ENCODE results near the gene NEK2. TPM values are rescaled to one million over a fixed set of nuclear protein-coding genes. Genes with fewer than 3 reads are reported as not detected.
"Not testable (repeated sequence)": the region's sequence is repeated elsewhere in the genome, so short reads cannot be mapped to it uniquely, and the experiment has no call there.

The NEK2 gene
- total RNA-seq, 2 donors from 2014 or later, result 31.6 to 32.4 TPM

- no peaks in the 10 kb centered on the region for H3K4me1 Mint-ChIP-seq
- no peaks in the 10 kb centered on the region for H3K27me3 Mint-ChIP-seq
- H3K36me3 Mint-ChIP-seq (ENCODE audit: low read depth), result no peaks in the 10 kb centered on the region
- H3K4me3 Mint-ChIP-seq, result no peak overlapping the region
- H3K9me3 Mint-ChIP-seq, result no peaks in the 10 kb centered on the region
- ATAC-seq (replicated peaks), result no peak
- H3K27ac Mint-ChIP-seq, result no peak overlapping the region
Observed at GRCh38 chr1:211648336-211648735, 27.1 kb downstream of the NEK2 start.

- no peak overlapping the region for H3K4me3 Mint-ChIP-seq
- H3K4me1 Mint-ChIP-seq, result no peaks in the 10 kb centered on the region
- ATAC-seq (replicated peaks), result no peak
- H3K9me3 Mint-ChIP-seq, result no peaks in the 10 kb centered on the region
- no peaks in the 10 kb centered on the region for H3K27me3 Mint-ChIP-seq
- no peaks in the 10 kb centered on the region for H3K36me3 Mint-ChIP-seq (ENCODE audit: low read depth)
- H3K27ac Mint-ChIP-seq, result no peak overlapping the region
Observed at GRCh38 chr1:211647711-211648121, 27.7 kb downstream of the NEK2 start.

DNA sequence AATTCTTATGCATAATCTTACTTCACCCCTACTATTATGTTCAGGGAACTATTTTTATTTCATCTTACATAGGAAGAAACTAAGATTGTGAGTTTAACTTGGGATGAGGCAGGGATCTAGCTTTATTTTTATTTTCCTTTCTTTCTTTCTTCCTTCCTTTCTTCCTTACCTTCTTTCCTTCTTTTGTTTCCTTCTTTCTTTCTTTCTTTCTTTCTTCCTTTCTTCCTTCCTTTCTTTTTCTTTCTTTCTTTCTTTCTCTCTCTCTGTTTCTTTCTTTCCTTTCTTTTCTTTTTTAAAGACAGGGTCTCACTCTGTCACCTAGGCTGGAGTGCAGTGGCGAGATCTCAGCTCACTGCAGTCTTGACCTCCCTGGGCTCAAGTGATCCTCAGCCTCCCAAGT is 28.9 kb downstream of the NEK2 start:
- no peaks in the 10 kb centered on the region for H3K36me3 Mint-ChIP-seq (ENCODE audit: low read depth)
- no peaks in the 10 kb centered on the region for H3K9me3 Mint-ChIP-seq
- H3K4me3 Mint-ChIP-seq, result no peak overlapping the region
- H3K27me3 Mint-ChIP-seq, result no peaks in the 10 kb centered on the region
- no peak for ATAC-seq (replicated peaks)
- H3K27ac Mint-ChIP-seq, result no peak overlapping the region
- H3K4me1 Mint-ChIP-seq, result no peaks in the 10 kb centered on the region

DNA sequence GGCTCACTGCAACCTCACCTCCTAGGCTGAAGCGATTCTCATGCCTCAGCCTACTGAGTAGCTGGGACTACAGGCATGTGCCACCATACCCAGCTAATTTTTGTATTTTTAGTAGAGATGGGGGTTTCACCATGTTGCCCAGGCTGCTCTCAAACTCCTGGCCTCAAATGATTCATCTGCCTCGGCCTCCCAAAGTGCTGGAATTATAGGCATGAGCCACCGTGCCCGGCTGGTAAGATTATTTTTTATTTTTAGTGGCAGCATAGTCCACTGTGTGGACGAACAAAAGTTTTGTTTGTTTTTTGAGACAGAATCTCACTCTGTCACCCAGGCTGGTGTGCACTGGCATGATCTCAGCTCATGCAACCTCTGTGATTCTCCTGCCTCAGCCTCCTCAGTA is 29.8 kb downstream of the NEK2 start:
- not testable (repeated sequence) for H3K27ac Mint-ChIP-seq; H3K9me3 Mint-ChIP-seq; H3K4me1 Mint-ChIP-seq; H3K27me3 Mint-ChIP-seq; H3K4me3 Mint-ChIP-seq; ATAC-seq (replicated peaks); H3K36me3 Mint-ChIP-seq (ENCODE audit: low read depth)

DNA sequence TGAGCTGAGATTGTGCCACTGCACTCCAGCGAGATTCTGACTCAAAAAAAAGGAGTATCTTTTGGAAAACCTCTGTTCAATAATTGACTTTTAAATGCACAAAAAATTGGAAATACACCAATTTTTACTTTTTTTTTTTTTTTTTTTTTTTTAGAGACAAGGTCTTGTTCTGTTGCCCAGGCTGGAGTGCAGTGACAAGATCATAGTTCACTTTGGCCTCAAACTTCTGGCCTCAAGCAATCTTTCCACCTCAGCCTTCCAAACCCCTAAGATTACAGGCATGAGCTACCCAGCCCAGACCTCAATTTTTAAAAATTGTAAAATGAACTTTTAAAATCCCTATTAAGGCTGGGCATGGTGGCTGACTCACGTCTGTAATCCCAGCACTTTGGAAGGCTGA is 30.8 kb downstream of the NEK2 start:
- H3K27me3 Mint-ChIP-seq, result no peaks in the 10 kb centered on the region
- no peak overlapping the region for H3K27ac Mint-ChIP-seq
- no peak for ATAC-seq (replicated peaks)
- H3K9me3 Mint-ChIP-seq, result no peaks in the 10 kb centered on the region
- no peaks in the 10 kb centered on the region for H3K36me3 Mint-ChIP-seq (ENCODE audit: low read depth)
- no peak overlapping the region for H3K4me3 Mint-ChIP-seq
- no peaks in the 10 kb centered on the region for H3K4me1 Mint-ChIP-seq

GRCh38 chr1:211643324-211644212 is 31.9 kb downstream of the NEK2 start:
- H3K27ac Mint-ChIP-seq, result no peak overlapping the region
- no peak for ATAC-seq (replicated peaks)

GRCh38 chr1:211642870-211643269 is 32.6 kb downstream of the NEK2 start:
- Mint-ChIP-seq H3K4me1 (no peaks in the 10 kb centered on the region), H3K9me3 (no peaks in the 10 kb centered on the region), H3K4me3 (no peak overlapping the region), H3K36me3 (ENCODE audit: low read depth) (no peaks in the 10 kb centered on the region), H3K27ac (no peak overlapping the region), H3K27me3 (no peaks in the 10 kb centered on the region)
- ATAC-seq (replicated peaks), result no peak

More at GRCh38 chr1:211643324-211644212, 31.9 kb downstream of the NEK2 start:
- no peaks in the 10 kb centered on the region for H3K9me3 Mint-ChIP-seq
- no peaks in the 10 kb centered on the region for H3K36me3 Mint-ChIP-seq (ENCODE audit: low read depth)
- H3K4me1 Mint-ChIP-seq, result no peaks in the 10 kb centered on the region
- no peak overlapping the region for H3K4me3 Mint-ChIP-seq
- no peaks in the 10 kb centered on the region for H3K27me3 Mint-ChIP-seq

GRCh38 chr1:211641942-211642341 is 33.5 kb downstream of the NEK2 start:
- no peak overlapping the region for H3K27ac Mint-ChIP-seq
- H3K36me3 Mint-ChIP-seq (ENCODE audit: low read depth), result no peaks in the 10 kb centered on the region
- H3K4me1 Mint-ChIP-seq, result no peaks in the 10 kb centered on the region
- no peaks in the 10 kb centered on the region for H3K27me3 Mint-ChIP-seq
- no peak for ATAC-seq (replicated peaks)
- H3K4me3 Mint-ChIP-seq, result no peak overlapping the region
- H3K9me3 Mint-ChIP-seq, result no peaks in the 10 kb centered on the region

- Mint-ChIP-seq H3K9me3 (no peaks in the 10 kb centered on the region), H3K4me1 (no peaks in the 10 kb centered on the region), H3K4me3 (no peak overlapping the region), H3K27ac (no peak overlapping the region), H3K27me3 (no peaks in the 10 kb centered on the region), H3K36me3 (ENCODE audit: low read depth) (no peaks in the 10 kb centered on the region)
- no peak for ATAC-seq (replicated peaks)
Observed at GRCh38 chr1:211641044-211641800, 34.2 kb downstream of the NEK2 start.

DNA sequence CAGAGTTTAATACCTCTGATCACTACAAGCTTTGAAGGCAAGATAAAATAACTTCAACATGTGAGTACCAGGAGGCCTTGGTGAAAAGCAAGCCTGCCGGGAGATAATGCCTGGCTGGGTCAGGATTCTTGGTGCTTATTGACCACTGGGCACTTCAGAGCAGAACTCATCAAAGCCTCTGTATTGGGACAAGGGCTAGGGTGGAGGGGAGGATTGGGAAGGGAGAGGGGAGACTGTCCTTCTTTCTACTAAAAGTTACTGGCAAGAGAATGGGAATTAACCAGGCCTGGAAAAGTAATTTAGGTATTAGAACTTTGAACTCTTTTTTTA is 35.2 kb downstream of the NEK2 start:
- H3K27ac Mint-ChIP-seq, result no peak overlapping the region
- no peaks in the 10 kb centered on the region for H3K27me3 Mint-ChIP-seq
- no peak for ATAC-seq (replicated peaks)
- no peaks in the 10 kb centered on the region for H3K36me3 Mint-ChIP-seq (ENCODE audit: low read depth)
- H3K9me3 Mint-ChIP-seq, result no peaks in the 10 kb centered on the region
- no peaks in the 10 kb centered on the region for H3K4me1 Mint-ChIP-seq
- H3K4me3 Mint-ChIP-seq, result no peak overlapping the region

GRCh38 chr1:211639475-211640300 is 35.7 kb downstream of the NEK2 start:
- Mint-ChIP-seq H3K36me3 (ENCODE audit: low read depth) (no peaks in the 10 kb centered on the region), H3K4me3 (no peak overlapping the region), H3K27me3 (no peaks in the 10 kb centered on the region), H3K4me1 (no peaks in the 10 kb centered on the region), H3K27ac (no peak overlapping the region), H3K9me3 (no peaks in the 10 kb centered on the region)
- ATAC-seq (replicated peaks), result no peak

GRCh38 chr1:211638689-211639101 is 36.7 kb downstream of the NEK2 start:
- Mint-ChIP-seq H3K27ac (no peak overlapping the region), H3K9me3 (no peaks in the 10 kb centered on the region), H3K36me3 (ENCODE audit: low read depth) (no peaks in the 10 kb centered on the region), H3K4me3 (no peak overlapping the region), H3K4me1 (no peaks in the 10 kb centered on the region), H3K27me3 (no peaks in the 10 kb centered on the region)
- ATAC-seq (replicated peaks), result no peak

- Mint-ChIP-seq H3K4me3 (no peak overlapping the region), H3K27me3 (no peaks in the 10 kb centered on the region), H3K27ac (no peak overlapping the region)
Observed at GRCh38 chr1:211638246-211638645, 37.2 kb downstream of the NEK2 start.

GRCh38 chr1:211637066-211637465 is 38.4 kb downstream of the NEK2 start:
- Mint-ChIP-seq H3K9me3 (no peaks in the 10 kb centered on the region), H3K4me3 (no peak overlapping the region), H3K27me3 (no peaks in the 10 kb centered on the region), H3K27ac (no peak overlapping the region), H3K36me3 (ENCODE audit: low read depth) (no peaks in the 10 kb centered on the region), H3K4me1 (no peaks in the 10 kb centered on the region)
- ATAC-seq (replicated peaks), result no peak

More at GRCh38 chr1:211638246-211638645, 37.2 kb downstream of the NEK2 start:
- Mint-ChIP-seq H3K9me3 (no peaks in the 10 kb centered on the region), H3K4me1 (no peaks in the 10 kb centered on the region), H3K36me3 (ENCODE audit: low read depth) (no peaks in the 10 kb centered on the region)
- no peak for ATAC-seq (replicated peaks)
